GM19043 (cell line): Measurements from ENCODE around the gene FBLN5.

Source experiments
- ATAC-seq: cut with Tn5 transposase; IDR thresholded peaks from one replicate; pipeline ENCODE4 v1.9.1; 2021; ENCODE audit warnings: low read depth; ENCODE audit not compliant: unreplicated experiment

The FBLN5 gene

GRCh38 chr14:91835920-91836843 is 111.3 kb downstream of the FBLN5 start:
- ATAC-seq = no peak

GRCh38 chr14:91835197-91835919 is 112.1 kb downstream of the FBLN5 start:
- ATAC-seq = no peak

DNA sequence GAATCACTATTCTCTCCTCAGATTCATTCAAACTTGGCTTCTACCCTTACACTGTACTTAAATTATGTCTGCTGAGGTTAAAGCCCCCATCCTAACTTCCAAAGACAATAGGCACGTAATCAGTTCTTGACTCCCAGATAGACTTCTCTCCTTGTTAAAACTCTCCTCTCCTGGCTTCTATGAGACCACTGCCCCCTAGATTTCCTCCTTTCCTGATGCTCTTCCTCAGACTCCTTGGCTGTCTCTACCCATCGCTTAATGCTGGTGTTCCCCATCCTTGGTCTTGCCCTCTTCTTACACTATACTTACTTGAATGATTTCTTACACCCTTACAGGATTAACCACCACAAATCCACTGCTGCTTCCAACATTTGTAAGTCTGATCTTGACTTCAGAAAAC is 112.9 kb downstream of the FBLN5 start:
- ATAC-seq = no peak

DNA sequence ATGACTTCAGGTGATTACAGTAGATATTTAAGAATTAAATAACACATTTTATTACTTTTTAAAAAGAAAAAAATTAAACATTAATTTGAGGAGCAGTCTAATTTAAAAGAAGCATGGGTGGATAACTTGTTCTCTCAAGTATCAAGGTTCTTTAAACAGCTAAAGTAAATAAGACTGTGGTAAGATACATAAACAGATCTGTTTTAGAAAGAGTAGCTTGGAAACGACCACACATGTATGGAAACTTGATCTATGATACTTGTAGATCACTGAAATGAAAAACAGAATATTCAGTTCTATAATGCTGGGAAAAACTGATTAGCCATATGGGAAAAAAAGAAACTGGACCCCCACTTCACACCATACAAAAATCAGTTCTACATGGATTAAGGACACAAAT is 116.2 kb downstream of the FBLN5 start:
- no peak for ATAC-seq

- ATAC-seq = peak; percentile 85
Observed at GRCh38 chr14:91830777-91831176, 116.7 kb downstream of the FBLN5 start.

GRCh38 chr14:91829511-91829910 is 118.0 kb downstream of the FBLN5 start:
- no peak for ATAC-seq

GRCh38 chr14:91827746-91828145 is 119.7 kb downstream of the FBLN5 start:
- ATAC-seq = no peak
